Keratinocyte (primary cell): ENCODE data around the gene ZNF839.

Experiments
- EZH2 ChIP-seq: IDR thresholded peaks from one replicate; pipeline ENCODE4 v1.6.1; 2012; ENCODE audit warnings: inconsistent platforms, mild to moderate bottlenecking, low read length, moderate library complexity
- TF ChIP-seq, protein P1 (sequence below), 3 experiments: IDR thresholded peaks in 1 of 3; conservative IDR thresholded peaks in 1 of 3; optimal IDR thresholded peaks in 1 of 3; 2 replicates in 2 of 3; 3 replicates in 1 of 3; pipeline versions ENCODE3 to v1.5.1; 2011; ENCODE audit warnings: low read length in 3 of 3, mild to moderate bottlenecking in 3 of 3, moderate library complexity in 2 of 3, control low read depth in 1 of 3, inconsistent platforms in 1 of 3; ENCODE audit not compliant: insufficient read depth in 2 of 3; ENCODE audit errors: extremely low read depth in 1 of 3

GRCh38 chr14:102387086-102387485 lies 67.5 kb downstream of the ZNF839 start:
- TF ChIP-seq, protein P1, sequence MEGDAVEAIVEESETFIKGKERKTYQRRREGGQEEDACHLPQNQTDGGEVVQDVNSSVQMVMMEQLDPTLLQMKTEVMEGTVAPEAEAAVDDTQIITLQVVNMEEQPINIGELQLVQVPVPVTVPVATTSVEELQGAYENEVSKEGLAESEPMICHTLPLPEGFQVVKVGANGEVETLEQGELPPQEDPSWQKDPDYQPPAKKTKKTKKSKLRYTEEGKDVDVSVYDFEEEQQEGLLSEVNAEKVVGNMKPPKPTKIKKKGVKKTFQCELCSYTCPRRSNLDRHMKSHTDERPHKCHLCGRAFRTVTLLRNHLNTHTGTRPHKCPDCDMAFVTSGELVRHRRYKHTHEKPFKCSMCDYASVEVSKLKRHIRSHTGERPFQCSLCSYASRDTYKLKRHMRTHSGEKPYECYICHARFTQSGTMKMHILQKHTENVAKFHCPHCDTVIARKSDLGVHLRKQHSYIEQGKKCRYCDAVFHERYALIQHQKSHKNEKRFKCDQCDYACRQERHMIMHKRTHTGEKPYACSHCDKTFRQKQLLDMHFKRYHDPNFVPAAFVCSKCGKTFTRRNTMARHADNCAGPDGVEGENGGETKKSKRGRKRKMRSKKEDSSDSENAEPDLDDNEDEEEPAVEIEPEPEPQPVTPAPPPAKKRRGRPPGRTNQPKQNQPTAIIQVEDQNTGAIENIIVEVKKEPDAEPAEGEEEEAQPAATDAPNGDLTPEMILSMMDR (optimal IDR thresholded peaks at IDR 0.05 in 1 of 3, IDR thresholded peaks at IDR 0.05 in 1 of 3, conservative IDR thresholded peaks at IDR 0.05 in 1 of 3; ENCODE audit: extremely low read depth in 1 of 3, insufficient read depth in 2 of 3, low read length in 3 of 3): no peak
- no peak for TF ChIP-seq EZH2
